MM.1S (cell line): ENCODE measurements around the gene GGA2.

ENCODE experiments used
- DNase-seq: peaks from one replicate; pipeline ENCODE4 v3.0.0-alpha.2; 2015
- H2AFZ ChIP-seq: fragments of 300-600 bp; sonication (generic); 2 replicates; pipeline ENCODE4 v1.6.0; 2016; ENCODE audit warnings: antibody characterized with exemption, low read length
- H3F3A ChIP-seq: fragments of 300-600 bp; sonication (generic); 2 replicates; pipeline ENCODE4 v1.6.1; 2016; ENCODE audit warnings: mild to moderate bottlenecking, antibody characterized with exemption, low read length, moderate library complexity, mixed read lengths; ENCODE audit not compliant: insufficient read depth
- H3K27ac ChIP-seq: fragments of 300-600 bp; sonication (generic); 2 replicates; pipeline ENCODE4 v1.5.1; 2016; ENCODE audit warnings: mild to moderate bottlenecking, low read length
- H3K27me3 ChIP-seq: fragments of 300-600 bp; sonication (generic); replicated peaks from 2 replicates; pipeline ENCODE4 v1.6.0; 2016; ENCODE audit warnings: low read length; ENCODE audit not compliant: insufficient read depth
- H3K36me3 ChIP-seq: fragments of 300-600 bp; sonication (generic); replicated peaks from 2 replicates; pipeline ENCODE4 v1.6.1; 2016; ENCODE audit warnings: mild to moderate bottlenecking, low read length, mixed read lengths; ENCODE audit not compliant: insufficient read depth
- H3K4me1 ChIP-seq: fragments of 300-600 bp; sonication (generic); 2 replicates; pipeline ENCODE4 v1.6.1; 2016; ENCODE audit warnings: low read length, mixed read lengths
- H3K4me2 ChIP-seq: fragments of 300-600 bp; sonication (generic); 2 replicates; pipeline ENCODE4 v1.6.0; 2016; ENCODE audit warnings: low read depth, low read length
- H3K4me3 ChIP-seq: fragments of 300-600 bp; sonication (generic); 2 replicates; pipeline ENCODE4 v1.5.1; 2016; ENCODE audit warnings: low read length, mixed read lengths
- H3K79me2 ChIP-seq: fragments of 300-600 bp; sonication (generic); 2 replicates; pipeline ENCODE4 v1.6.1; 2016; ENCODE audit warnings: mixed run types, low read length, mixed read lengths
- H3K9ac ChIP-seq: fragments of 300-600 bp; sonication (generic); 2 replicates; pipeline ENCODE4 v1.6.1; 2016; ENCODE audit warnings: low read length, mixed read lengths
- H3K9me2 ChIP-seq: fragments of 300-600 bp; sonication (generic); replicated peaks from 2 replicates; pipeline ENCODE4 v1.6.1; 2016; ENCODE audit warnings: mild to moderate bottlenecking, low read length, mixed read lengths; ENCODE audit not compliant: insufficient read depth
- H3K9me3 ChIP-seq: fragments of 300-600 bp; sonication (generic); replicated peaks from 2 replicates; pipeline ENCODE4 v1.6.1; 2016; ENCODE audit warnings: mild to moderate bottlenecking, low read length, mixed read lengths; ENCODE audit not compliant: insufficient read depth
- H4K20me1 ChIP-seq: fragments of 300-600 bp; sonication (generic); 2 replicates; pipeline ENCODE4 v1.6.1; 2016; ENCODE audit warnings: mild to moderate bottlenecking, low read length, moderate library complexity, mixed read lengths; ENCODE audit not compliant: insufficient read depth
- CTCF ChIP-seq: fragments of 300-600 bp; sonication (generic); IDR thresholded peaks from 2 replicates; pipeline ENCODE4 v1.5.1; 2016; ENCODE audit warnings: antibody characterized with exemption, low read length, mixed read lengths
- EZH2 ChIP-seq: fragments of 300-600 bp; sonication (generic); optimal IDR thresholded peaks from 2 replicates; pipeline ENCODE3; 2017; ENCODE audit warnings: low read depth, mild to moderate bottlenecking, antibody characterized with exemption, low read length, mixed read lengths
- EZH2phosphoT487 ChIP-seq: fragments of 300-600 bp; sonication (generic); IDR thresholded peaks from 2 replicates; pipeline ENCODE4 v1.6.1; 2018; ENCODE audit warnings: antibody characterized with exemption, low read length

GGA2 gene

GRCh38 chr16:23518435-23518891 is 8.2 kb upstream of the GGA2 start:
- Histone ChIP-seq H3K4me2 (no peak overlapping the region), H3K9ac (no peak overlapping the region), H3K9me3 (no peaks in the 10 kb centered on the region), H2AFZ (no peak overlapping the region), H3K9me2 (no peaks in the 10 kb centered on the region), H3F3A (no peaks in the 10 kb centered on the region), H3K4me3 (no peak overlapping the region), H3K27me3 (no peaks in the 10 kb centered on the region), H3K27ac (no peak overlapping the region), H3K79me2 (no peaks in the 10 kb centered on the region), H3K4me1 (no peaks in the 10 kb centered on the region), H4K20me1 (no peaks in the 10 kb centered on the region), H3K36me3 (0 out of 2 replicates have a peak, but pooled peaks cover 4% of the 10 kb centered on the region)
- TF ChIP-seq CTCF, result no peak
- TF ChIP-seq EZH2phosphoT487, result no peak
- TF ChIP-seq EZH2, result no peak
- DNase-seq, result peak; percentile 13

- Histone ChIP-seq H3K36me3 (0 out of 2 replicates have a peak, but pooled peaks cover 4% of the 10 kb centered on the region), H3F3A (peaks cover 6% of the 10 kb centered on the region; the same call in 1 of the 2 replicates), H3K4me3 (no peak overlapping the region), H3K27ac (no peak overlapping the region), H3K9me2 (no peaks in the 10 kb centered on the region), H2AFZ (no peak overlapping the region), H3K27me3 (no peaks in the 10 kb centered on the region), H3K9ac (no peak overlapping the region), H3K4me2 (no peak overlapping the region), H3K9me3 (no peaks in the 10 kb centered on the region), H4K20me1 (no peaks in the 10 kb centered on the region), H3K4me1 (no peaks in the 10 kb centered on the region), H3K79me2 (no peaks in the 10 kb centered on the region)
- DNase-seq, result no peak
- TF ChIP-seq EZH2 (no peak), CTCF (no peak), EZH2phosphoT487 (no peak)
Measured at GRCh38 chr16:23516366-23517137, 6.3 kb upstream of the GGA2 start.

- Histone ChIP-seq H3K79me2 (no peaks in the 10 kb centered on the region), H3K9ac (no peak overlapping the region), H3K4me1 (no peaks in the 10 kb centered on the region), H3K9me3 (no peaks in the 10 kb centered on the region), H3K4me3 (no peak overlapping the region), H3K4me2 (no peak overlapping the region), H3K27ac (no peak overlapping the region), H2AFZ (no peak overlapping the region), H3K27me3 (no peaks in the 10 kb centered on the region), H3K36me3 (0 out of 2 replicates have a peak, but pooled peaks cover 4% of the 10 kb centered on the region), H3K9me2 (no peaks in the 10 kb centered on the region), H4K20me1 (no peaks in the 10 kb centered on the region), H3F3A (peaks cover 9% of the 10 kb centered on the region; the same call in 1 of the 2 replicates)
- TF ChIP-seq CTCF, result no peak
- TF ChIP-seq EZH2phosphoT487, result no peak
- no peak for TF ChIP-seq EZH2
- no peak for DNase-seq
Measured at GRCh38 chr16:23515881-23516280, 5.6 kb upstream of the GGA2 start.
